ENCODE results near the gene KCNK15.

DNA sequence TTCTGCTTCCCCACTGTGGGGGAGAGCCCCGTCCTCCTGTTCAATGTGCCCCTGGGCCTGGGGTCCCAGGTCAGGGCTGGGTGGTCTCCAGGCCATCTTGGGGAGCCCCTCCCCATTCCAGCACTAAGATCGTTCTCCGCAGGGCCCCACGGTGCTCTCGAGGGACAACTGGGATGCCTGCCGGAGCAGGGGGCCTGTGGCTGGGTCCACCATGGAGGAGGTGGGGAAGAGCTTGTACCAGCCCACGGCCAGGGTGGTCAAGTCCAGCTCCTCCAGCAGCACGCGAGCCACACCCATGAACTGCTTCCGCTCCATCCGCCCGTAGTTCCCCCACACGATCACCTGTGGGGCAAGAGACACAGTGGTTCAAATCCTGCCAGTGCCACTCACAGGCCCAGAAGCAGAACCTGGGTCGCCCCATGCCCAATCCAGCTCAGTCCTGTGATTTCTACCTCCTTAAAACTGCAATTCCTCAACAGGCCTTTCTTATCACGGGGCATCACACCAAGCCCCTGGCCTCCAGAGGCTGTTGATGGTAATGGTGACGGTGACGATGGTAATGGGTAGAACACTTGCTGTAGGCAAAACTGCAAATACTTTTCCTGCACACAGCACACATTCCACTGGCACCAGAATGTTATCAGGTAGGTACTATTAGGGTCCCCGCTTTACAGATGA lies 10.5 kb downstream of the KCNK15 start:
- TF ChIP-seq, protein P1, sequence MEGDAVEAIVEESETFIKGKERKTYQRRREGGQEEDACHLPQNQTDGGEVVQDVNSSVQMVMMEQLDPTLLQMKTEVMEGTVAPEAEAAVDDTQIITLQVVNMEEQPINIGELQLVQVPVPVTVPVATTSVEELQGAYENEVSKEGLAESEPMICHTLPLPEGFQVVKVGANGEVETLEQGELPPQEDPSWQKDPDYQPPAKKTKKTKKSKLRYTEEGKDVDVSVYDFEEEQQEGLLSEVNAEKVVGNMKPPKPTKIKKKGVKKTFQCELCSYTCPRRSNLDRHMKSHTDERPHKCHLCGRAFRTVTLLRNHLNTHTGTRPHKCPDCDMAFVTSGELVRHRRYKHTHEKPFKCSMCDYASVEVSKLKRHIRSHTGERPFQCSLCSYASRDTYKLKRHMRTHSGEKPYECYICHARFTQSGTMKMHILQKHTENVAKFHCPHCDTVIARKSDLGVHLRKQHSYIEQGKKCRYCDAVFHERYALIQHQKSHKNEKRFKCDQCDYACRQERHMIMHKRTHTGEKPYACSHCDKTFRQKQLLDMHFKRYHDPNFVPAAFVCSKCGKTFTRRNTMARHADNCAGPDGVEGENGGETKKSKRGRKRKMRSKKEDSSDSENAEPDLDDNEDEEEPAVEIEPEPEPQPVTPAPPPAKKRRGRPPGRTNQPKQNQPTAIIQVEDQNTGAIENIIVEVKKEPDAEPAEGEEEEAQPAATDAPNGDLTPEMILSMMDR (IDR thresholded peaks at IDR 0.05; ENCODE audit: low read depth, low read length) = no peak
- no peak for TF ChIP-seq EZH2phosphoT487 (IDR thresholded peaks at IDR 0.05; ENCODE audit: low read depth)

All from OCI-LY3 (cell line).